Measurements from ENCODE around the gene UPK3A. TPM values are rescaled to one million over a fixed set of nuclear protein-coding genes. Genes with fewer than 3 reads are reported as not detected.
"Not testable (repeated sequence)": the region's sequence is repeated elsewhere in the genome, so short reads cannot be mapped to it uniquely, and the experiment has no call there.

UPK3A gene
- total RNA-seq, 2 experiments from 2014 or later: not detected

- H3K4me1 Mint-ChIP-seq: peaks cover 28% of the 10 kb centered on the region
- no peak for DNase-seq
- CTCF ChIA-PET: no interaction called here
- H3K27ac Mint-ChIP-seq: no peak overlapping the region
- no peak overlapping the region for H3K4me3 Mint-ChIP-seq
- H3K36me3 Mint-ChIP-seq: peaks cover 47% of the 10 kb centered on the region
- no peaks in the 10 kb centered on the region for H3K9me3 Mint-ChIP-seq (ENCODE audit: low read depth)
- H3K27me3 Mint-ChIP-seq: no peaks in the 10 kb centered on the region
- no peak for ATAC-seq
Observed at GRCh38 chr22:45324311-45324711, 39.6 kb downstream of the UPK3A start.

- not testable (repeated sequence) for H3K27me3 Mint-ChIP-seq
- peaks cover 47% of the 10 kb centered on the region for H3K36me3 Mint-ChIP-seq
Observed at GRCh38 chr22:45328261-45328660, 43.5 kb downstream of the UPK3A start.

GRCh38 chr22:45328822-45329529 lies 44.2 kb downstream of the UPK3A start:
- H3K36me3 Mint-ChIP-seq: peaks cover 41% of the 10 kb centered on the region
- no peak for ATAC-seq
- no peaks in the 10 kb centered on the region for H3K9me3 Mint-ChIP-seq (ENCODE audit: low read depth)
- no peak overlapping the region for H3K4me3 Mint-ChIP-seq
- no peak for DNase-seq
- peaks cover 5% of the 10 kb centered on the region for H3K4me1 Mint-ChIP-seq
- CTCF ChIA-PET: interaction anchor here (0.8 kb wide), 1 partner anchor 61 kb away, joined by 3 read pairs; no protein-coding TSS in a partner anchor
- H3K27me3 Mint-ChIP-seq: no peaks in the 10 kb centered on the region
- peak overlapping the region; percentile 24 for H3K27ac Mint-ChIP-seq

More at GRCh38 chr22:45328261-45328660, 43.5 kb downstream of the UPK3A start:
- H3K4me3 Mint-ChIP-seq; H3K27ac Mint-ChIP-seq; DNase-seq; H3K9me3 Mint-ChIP-seq (ENCODE audit: low read depth); ATAC-seq; H3K4me1 Mint-ChIP-seq: not testable (repeated sequence)
- CTCF ChIA-PET: interaction anchor here (0.8 kb wide), 1 partner anchor 60 kb away, joined by 3 read pairs; no protein-coding TSS in a partner anchor

- Mint-ChIP-seq H3K4me3 (no peak overlapping the region), H3K27ac (no peak overlapping the region), H3K27me3 (no peaks in the 10 kb centered on the region), H3K9me3 (ENCODE audit: low read depth) (no peaks in the 10 kb centered on the region), H3K36me3 (peaks cover 41% of the 10 kb centered on the region), H3K4me1 (peaks cover 11% of the 10 kb centered on the region)
- DNase-seq: no peak
- ATAC-seq: no peak
- CTCF ChIA-PET: no interaction called here
Observed at GRCh38 chr22:45329530-45329936, 44.8 kb downstream of the UPK3A start.

- no peak overlapping the region for H3K4me3 Mint-ChIP-seq
- peaks cover 40% of the 10 kb centered on the region for H3K36me3 Mint-ChIP-seq
Observed at GRCh38 chr22:45330548-45330947, 45.8 kb downstream of the UPK3A start.

GRCh38 chr22:45331486-45331885 lies 46.7 kb downstream of the UPK3A start:
- Mint-ChIP-seq H3K27ac (no peak overlapping the region), H3K9me3 (ENCODE audit: low read depth) (no peaks in the 10 kb centered on the region)

More at GRCh38 chr22:45330548-45330947, 45.8 kb downstream of the UPK3A start:
- CTCF ChIA-PET: no interaction called here
- no peaks in the 10 kb centered on the region for H3K27me3 Mint-ChIP-seq
- no peak overlapping the region for H3K27ac Mint-ChIP-seq
- H3K9me3 Mint-ChIP-seq (ENCODE audit: low read depth): no peaks in the 10 kb centered on the region
- no peak for DNase-seq
- peaks cover 17% of the 10 kb centered on the region for H3K4me1 Mint-ChIP-seq
- no peak for ATAC-seq

GRCh38 chr22:45332001-45332400 lies 47.3 kb downstream of the UPK3A start:
- peaks cover 17% of the 10 kb centered on the region for H3K4me1 Mint-ChIP-seq
- DNase-seq (no peak), ATAC-seq (no peak)
- H3K27me3 Mint-ChIP-seq: no peaks in the 10 kb centered on the region
- CTCF ChIA-PET: no interaction called here
- H3K9me3 Mint-ChIP-seq (ENCODE audit: low read depth): no peaks in the 10 kb centered on the region
- H3K27ac Mint-ChIP-seq: no peak overlapping the region
- H3K36me3 Mint-ChIP-seq: peaks cover 47% of the 10 kb centered on the region
- no peak overlapping the region for H3K4me3 Mint-ChIP-seq

More at GRCh38 chr22:45331486-45331885, 46.7 kb downstream of the UPK3A start:
- H3K36me3 Mint-ChIP-seq: peaks cover 43% of the 10 kb centered on the region
- ATAC-seq (no peak), DNase-seq (no peak)
- CTCF ChIA-PET: no interaction called here
- peaks cover 17% of the 10 kb centered on the region for H3K4me1 Mint-ChIP-seq
- no peaks in the 10 kb centered on the region for H3K27me3 Mint-ChIP-seq
- H3K4me3 Mint-ChIP-seq: no peak overlapping the region

- H3K4me3 Mint-ChIP-seq: no peak overlapping the region
- H3K36me3 Mint-ChIP-seq: peaks cover 40% of the 10 kb centered on the region
- H3K9me3 Mint-ChIP-seq (ENCODE audit: low read depth): no peaks in the 10 kb centered on the region
- H3K4me1 Mint-ChIP-seq: peaks cover 17% of the 10 kb centered on the region
- no peak overlapping the region for H3K27ac Mint-ChIP-seq
- DNase-seq (peak; percentile 74), ATAC-seq (peak; percentile 57)
- no peaks in the 10 kb centered on the region for H3K27me3 Mint-ChIP-seq
- CTCF ChIA-PET: interaction anchor here (1.1 to 1.4 kb wide), 3 partner anchors 23 to 99 kb away, joined by 3 to 4 read pairs (median 3); no protein-coding TSS in a partner anchor
Observed at GRCh38 chr22:45334068-45334467, 49.3 kb downstream of the UPK3A start.

GRCh38 chr22:45334528-45334927 lies 49.8 kb downstream of the UPK3A start:
- H3K4me3 Mint-ChIP-seq: no peak overlapping the region
- ATAC-seq: no peak
- CTCF ChIA-PET: interaction anchor here (1.1 to 1.4 kb wide), 3 partner anchors 23 to 98 kb away, joined by 3 to 4 read pairs (median 3); no protein-coding TSS in a partner anchor
- peaks cover 17% of the 10 kb centered on the region for H3K4me1 Mint-ChIP-seq
- H3K9me3 Mint-ChIP-seq (ENCODE audit: low read depth): no peaks in the 10 kb centered on the region
- H3K27me3 Mint-ChIP-seq: no peaks in the 10 kb centered on the region
- DNase-seq: no peak
- H3K36me3 Mint-ChIP-seq: peaks cover 41% of the 10 kb centered on the region
- H3K27ac Mint-ChIP-seq: no peak overlapping the region

GRCh38 chr22:45335021-45335818 lies 50.5 kb downstream of the UPK3A start:
- Mint-ChIP-seq H3K27ac (no peak overlapping the region), H3K4me1 (peaks cover 17% of the 10 kb centered on the region), H3K27me3 (no peaks in the 10 kb centered on the region), H3K9me3 (ENCODE audit: low read depth) (no peaks in the 10 kb centered on the region), H3K4me3 (no peak overlapping the region), H3K36me3 (peaks cover 46% of the 10 kb centered on the region)
- DNase-seq: no peak
- ATAC-seq: no peak
- CTCF ChIA-PET: interaction anchor here (1.3 kb wide), 2 partner anchors 10 to 22 kb away, joined by 3 to 4 read pairs; no protein-coding TSS in a partner anchor

GRCh38 chr22:45335854-45336522 lies 51.2 kb downstream of the UPK3A start:
- Mint-ChIP-seq H3K4me1 (peaks cover 21% of the 10 kb centered on the region), H3K27ac (no peak overlapping the region), H3K4me3 (no peak overlapping the region), H3K9me3 (ENCODE audit: low read depth) (no peaks in the 10 kb centered on the region), H3K36me3 (peaks cover 50% of the 10 kb centered on the region), H3K27me3 (no peaks in the 10 kb centered on the region)
- DNase-seq (no peak), ATAC-seq (no peak)
- CTCF ChIA-PET: interaction anchor here (1.3 kb wide), 1 partner anchor 10 kb away, joined by 4 read pairs; no protein-coding TSS in a partner anchor

GRCh38 chr22:45336971-45337431 lies 52.3 kb downstream of the UPK3A start:
- DNase-seq (no peak), ATAC-seq (no peak)
- Mint-ChIP-seq H3K4me3 (no peak overlapping the region), H3K4me1 (peaks cover 29% of the 10 kb centered on the region), H3K36me3 (peaks cover 54% of the 10 kb centered on the region), H3K27me3 (no peaks in the 10 kb centered on the region), H3K9me3 (ENCODE audit: low read depth) (no peaks in the 10 kb centered on the region), H3K27ac (no peak overlapping the region)
- CTCF ChIA-PET: interaction anchor here (1.3 kb wide), 1 partner anchor 9 kb away, joined by 4 read pairs; no protein-coding TSS in a partner anchor

GRCh38 chr22:45337536-45337935 lies 52.8 kb downstream of the UPK3A start:
- CTCF ChIA-PET: no interaction called here
- no peak overlapping the region for H3K4me3 Mint-ChIP-seq
- no peak overlapping the region for H3K27ac Mint-ChIP-seq

More at GRCh38 chr22:45337536-45337935, 52.8 kb downstream of the UPK3A start:
- Mint-ChIP-seq H3K9me3 (ENCODE audit: low read depth) (no peaks in the 10 kb centered on the region), H3K36me3 (peaks cover 51% of the 10 kb centered on the region), H3K27me3 (no peaks in the 10 kb centered on the region), H3K4me1 (peaks cover 29% of the 10 kb centered on the region)
- DNase-seq: no peak
- ATAC-seq: no peak

All from activated CD8-positive, alpha-beta memory T cell treated with anti-CD3 and anti-CD28 coated beads, Interleukin-2, amount 10 ng/mL, durations not matched to agents 7 days and 5 days (primary cell).